Measurements from ENCODE around the gene RUNX1.
A peak's percentile ranks its signal among the peaks of the same experiment; 100 is the strongest.

Gene RUNX1

GRCh38 chr21:34870246-34870645, 178.9 kb downstream of the RUNX1 start:
- ATAC-seq (ENCODE audit: low read depth) (no peak), DNase-seq (ENCODE audit: low spot score) (no peak)
- Histone ChIP-seq H3K27ac (ENCODE audit: poor library complexity, severe bottlenecking) (peak overlapping the region; percentile 10), H3K4me3 (ENCODE audit: severe bottlenecking) (no peak overlapping the region), H3K27me3 (ENCODE audit: insufficient read depth, poor library complexity, severe bottlenecking) (no peaks in the 10 kb centered on the region), H3K4me1 (ENCODE audit: insufficient read depth, poor library complexity, severe bottlenecking) (peaks cover 37% of the 10 kb centered on the region), H3K36me3 (ENCODE audit: low read depth) (peaks cover 99% of the 10 kb centered on the region), H3K9me3 (ENCODE audit: severe bottlenecking) (no peaks in the 10 kb centered on the region)
- TF ChIP-seq, protein P1, sequence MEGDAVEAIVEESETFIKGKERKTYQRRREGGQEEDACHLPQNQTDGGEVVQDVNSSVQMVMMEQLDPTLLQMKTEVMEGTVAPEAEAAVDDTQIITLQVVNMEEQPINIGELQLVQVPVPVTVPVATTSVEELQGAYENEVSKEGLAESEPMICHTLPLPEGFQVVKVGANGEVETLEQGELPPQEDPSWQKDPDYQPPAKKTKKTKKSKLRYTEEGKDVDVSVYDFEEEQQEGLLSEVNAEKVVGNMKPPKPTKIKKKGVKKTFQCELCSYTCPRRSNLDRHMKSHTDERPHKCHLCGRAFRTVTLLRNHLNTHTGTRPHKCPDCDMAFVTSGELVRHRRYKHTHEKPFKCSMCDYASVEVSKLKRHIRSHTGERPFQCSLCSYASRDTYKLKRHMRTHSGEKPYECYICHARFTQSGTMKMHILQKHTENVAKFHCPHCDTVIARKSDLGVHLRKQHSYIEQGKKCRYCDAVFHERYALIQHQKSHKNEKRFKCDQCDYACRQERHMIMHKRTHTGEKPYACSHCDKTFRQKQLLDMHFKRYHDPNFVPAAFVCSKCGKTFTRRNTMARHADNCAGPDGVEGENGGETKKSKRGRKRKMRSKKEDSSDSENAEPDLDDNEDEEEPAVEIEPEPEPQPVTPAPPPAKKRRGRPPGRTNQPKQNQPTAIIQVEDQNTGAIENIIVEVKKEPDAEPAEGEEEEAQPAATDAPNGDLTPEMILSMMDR (IDR thresholded peaks at IDR 0.05; ENCODE audit: poor library complexity, severe bottlenecking): no peak

DNA sequence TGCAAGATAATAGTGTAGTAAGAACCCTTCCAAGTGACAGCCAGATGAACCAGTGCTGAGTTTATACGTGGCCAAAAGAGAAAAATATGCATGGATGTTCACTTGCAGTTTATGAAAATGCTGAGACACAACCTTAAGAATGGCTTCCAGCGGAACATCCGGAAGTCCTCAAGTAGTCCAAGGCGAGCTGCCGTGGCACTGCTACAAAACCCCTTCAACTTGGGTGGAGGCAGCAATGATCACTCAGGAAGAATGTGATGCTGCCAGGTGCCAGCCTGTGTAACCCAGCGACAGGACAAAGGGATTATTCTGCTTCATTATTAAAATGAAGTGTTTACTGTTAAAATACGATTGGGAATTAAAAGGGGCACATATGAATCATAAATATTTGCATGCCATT, 179.6 kb downstream of the RUNX1 start:
- ATAC-seq (ENCODE audit: low read depth) (no peak), DNase-seq (ENCODE audit: low spot score) (no peak)
- Histone ChIP-seq H3K4me1 (ENCODE audit: insufficient read depth, poor library complexity, severe bottlenecking) (peaks cover 42% of the 10 kb centered on the region), H3K27me3 (ENCODE audit: insufficient read depth, poor library complexity, severe bottlenecking) (no peaks in the 10 kb centered on the region), H3K4me3 (ENCODE audit: severe bottlenecking) (no peak overlapping the region), H3K36me3 (ENCODE audit: low read depth) (peaks cover 99% of the 10 kb centered on the region), H3K27ac (ENCODE audit: poor library complexity, severe bottlenecking) (peak overlapping the region; percentile 10), H3K9me3 (ENCODE audit: severe bottlenecking) (no peaks in the 10 kb centered on the region)
- TF ChIP-seq, protein P1 (IDR thresholded peaks at IDR 0.05; ENCODE audit: poor library complexity, severe bottlenecking): no peak

- no peaks in the 10 kb centered on the region for H3K27me3 ChIP-seq (ENCODE audit: insufficient read depth, poor library complexity, severe bottlenecking)
- H3K4me3 ChIP-seq (ENCODE audit: severe bottlenecking): no peak overlapping the region
- H3K36me3 ChIP-seq (ENCODE audit: low read depth): peaks cover 95% of the 10 kb centered on the region
- no peaks in the 10 kb centered on the region for H3K9me3 ChIP-seq (ENCODE audit: severe bottlenecking)
- no peak for ATAC-seq (ENCODE audit: low read depth)
- peak overlapping the region; percentile 88 for H3K27ac ChIP-seq (ENCODE audit: poor library complexity, severe bottlenecking)
- peaks cover 49% of the 10 kb centered on the region for H3K4me1 ChIP-seq (ENCODE audit: insufficient read depth, poor library complexity, severe bottlenecking)
- TF ChIP-seq, protein P1 (IDR thresholded peaks at IDR 0.05; ENCODE audit: poor library complexity, severe bottlenecking): no peak
- no peak for DNase-seq (ENCODE audit: low spot score)
Observed at GRCh38 chr21:34867785-34868184, 181.3 kb downstream of the RUNX1 start.

DNA sequence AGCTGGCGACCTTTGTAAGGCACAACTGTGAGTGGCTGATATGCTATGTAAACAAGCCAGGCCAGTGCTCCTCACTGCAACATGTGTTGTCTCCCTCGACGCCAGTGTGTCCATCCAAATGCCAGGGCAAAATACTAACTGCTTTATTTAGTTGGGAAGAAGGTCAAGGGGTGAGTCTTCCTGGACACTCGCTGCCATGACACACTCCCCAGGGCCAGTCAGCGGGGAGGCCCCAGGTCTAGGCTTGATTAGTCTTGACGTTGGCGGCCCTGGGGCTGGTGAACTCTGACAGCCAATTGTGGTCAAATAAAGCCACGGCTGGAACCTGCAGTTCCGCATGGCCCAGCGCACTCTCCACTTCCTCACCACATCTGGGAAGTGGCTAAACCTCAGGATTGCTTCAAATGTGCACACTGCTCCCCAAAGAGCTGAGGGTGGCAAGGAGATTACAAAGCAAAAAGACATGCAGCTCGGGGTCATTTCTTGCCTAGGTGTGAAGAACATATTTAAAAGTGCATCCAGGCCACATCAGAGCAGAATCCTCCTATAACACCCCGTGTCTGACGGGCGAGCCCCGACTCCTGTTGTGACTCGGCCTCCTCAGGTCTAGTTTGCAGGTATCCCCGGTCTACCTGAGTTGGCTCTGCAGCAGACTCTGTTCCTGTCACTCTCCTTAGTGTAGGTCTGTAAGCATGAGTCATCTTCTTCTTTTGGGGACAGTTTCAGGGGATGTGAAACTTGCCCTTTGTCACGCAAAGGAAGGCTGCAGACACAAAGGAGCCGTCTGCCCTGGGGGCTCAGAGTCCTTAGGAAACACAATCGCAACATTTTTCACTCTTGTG, 183.5 kb downstream of the RUNX1 start:
- peak; percentile 6; the same call in 2 of the 3 replicates for ATAC-seq (ENCODE audit: low read depth)
- H3K4me3 ChIP-seq (ENCODE audit: severe bottlenecking): no peak overlapping the region
- H3K36me3 ChIP-seq (ENCODE audit: low read depth): peaks cover 95% of the 10 kb centered on the region
- no peaks in the 10 kb centered on the region for H3K9me3 ChIP-seq (ENCODE audit: severe bottlenecking)
- H3K4me1 ChIP-seq (ENCODE audit: insufficient read depth, poor library complexity, severe bottlenecking): peaks cover 49% of the 10 kb centered on the region
- TF ChIP-seq, protein P1 (IDR thresholded peaks at IDR 0.05; ENCODE audit: poor library complexity, severe bottlenecking): no peak
- no peak for DNase-seq (ENCODE audit: low spot score)
- H3K27ac ChIP-seq (ENCODE audit: poor library complexity, severe bottlenecking): peak overlapping the region; percentile 88
- no peaks in the 10 kb centered on the region for H3K27me3 ChIP-seq (ENCODE audit: insufficient read depth, poor library complexity, severe bottlenecking)

Measured in RWPE2 (cell line).